GM12878 (cell line): ENCODE measurements around the gene KMT2B.

Experiments used
- CTCF ChIP-seq, 3 experiments: IDR thresholded peaks in 2 of 3; conservative IDR thresholded peaks in 1 of 3; 2 replicates each; pipeline ENCODE4 v1.5.1; 2011; ENCODE audit warnings: low read depth in 3 of 3, low read length in 3 of 3, mild to moderate bottlenecking in 3 of 3, control low read depth in 2 of 3, moderate library complexity in 2 of 3, inconsistent platforms in 1 of 3, mixed read lengths in 1 of 3; ENCODE audit not compliant: control insufficient read depth in 2 of 3, insufficient read depth in 1 of 3; ENCODE audit errors: extremely low read depth in 1 of 3
- DPF2 ChIP-seq: fragments of 450-650 bp; IDR thresholded peaks from 2 replicates; pipeline ENCODE4 v1.6.1; 2017; ENCODE audit warnings: mild to moderate bottlenecking
- MYC ChIP-seq: IDR thresholded peaks from 2 replicates; pipeline ENCODE4 v1.6.1; 2011; ENCODE audit warnings: mild to moderate bottlenecking, low read length, moderate library complexity, inconsistent platforms; ENCODE audit not compliant: insufficient read depth, insufficient replicate concordance, insufficient read length, severe bottlenecking
- POLR2A ChIP-seq: IDR thresholded peaks from 2 replicates; pipeline ENCODE4 v1.6.1; 2011; ENCODE audit warnings: low read depth, mild to moderate bottlenecking, low read length
- STAT3 ChIP-seq: IDR thresholded peaks from 2 replicates; pipeline ENCODE4 v1.6.1; 2011; ENCODE audit warnings: low read depth, low read length, improper control_type of control experiment

DNA sequence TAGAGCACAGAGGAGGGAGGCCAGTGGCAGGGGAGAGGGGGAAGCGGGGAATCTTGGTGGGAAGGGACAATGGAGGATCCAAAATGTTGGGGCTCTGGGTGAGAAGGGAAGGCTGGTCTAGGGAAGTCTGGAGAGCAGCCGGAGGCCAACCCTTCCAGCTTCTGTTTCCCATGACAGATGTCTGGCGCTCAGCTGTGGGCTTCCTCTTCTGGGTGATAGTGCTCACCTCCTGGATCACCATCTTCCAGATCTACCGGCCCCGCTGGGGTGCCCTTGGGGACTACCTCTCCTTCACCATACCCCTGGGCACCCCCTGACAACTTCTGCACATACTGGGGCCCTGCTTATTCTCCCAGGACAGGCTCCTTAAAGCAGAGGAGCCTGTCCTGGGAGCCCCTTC, 28.7 kb downstream of the KMT2B start:
- TF ChIP-seq CTCF (IDR thresholded peaks at IDR 0.05 in 2 of 3, conservative IDR thresholded peaks at IDR 0.05 in 1 of 3; ENCODE audit: control insufficient read depth in 2 of 3, extremely low read depth in 1 of 3, insufficient read depth in 1 of 3, low read depth in 3 of 3, low read length in 3 of 3) (no peak), MYC (no peak), DPF2 (no peak), POLR2A (no peak), STAT3 (no peak)
